HG03469 (cell line): Measurements from ENCODE around the gene PAPOLB.
"Not testable (repeated sequence)": the region's sequence is repeated elsewhere in the genome, so short reads cannot be mapped to it uniquely, and the experiment has no call there.

Experiments used
- ATAC-seq: cut with Tn5 transposase; IDR thresholded peaks from one replicate; pipeline ENCODE4 v1.9.1; 2021; ENCODE audit warnings: mild to moderate bottlenecking, moderate library complexity, moderate number of reproducible peaks; ENCODE audit not compliant: unreplicated experiment

The PAPOLB gene

DNA sequence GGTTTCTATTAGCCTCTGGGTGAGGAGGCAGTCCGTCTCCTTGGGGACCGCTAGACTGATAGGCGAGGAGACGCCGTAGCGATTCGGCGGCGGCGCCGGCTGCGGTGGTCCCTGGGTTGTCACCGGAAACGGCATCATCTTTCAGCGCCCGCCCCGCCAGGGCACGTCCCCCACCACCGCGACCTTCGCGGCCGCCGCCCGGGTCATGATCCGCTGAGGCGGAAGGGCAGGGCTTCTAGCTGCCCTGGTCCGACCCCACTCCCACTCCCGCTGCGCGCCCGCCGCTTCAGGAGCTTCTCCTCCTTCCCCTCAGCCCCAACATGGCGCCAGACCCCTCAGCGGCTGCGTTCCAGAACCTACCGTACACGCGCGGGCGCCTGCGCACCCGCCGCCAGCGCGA lies at the start of gene PAPOLB:
TSS of gene PAPOLB (minus strand) at position 358 of the 400 bp plus-strand sequence. CDS start at position 138, 220 bp downstream.
- ATAC-seq, result no peak

DNA sequence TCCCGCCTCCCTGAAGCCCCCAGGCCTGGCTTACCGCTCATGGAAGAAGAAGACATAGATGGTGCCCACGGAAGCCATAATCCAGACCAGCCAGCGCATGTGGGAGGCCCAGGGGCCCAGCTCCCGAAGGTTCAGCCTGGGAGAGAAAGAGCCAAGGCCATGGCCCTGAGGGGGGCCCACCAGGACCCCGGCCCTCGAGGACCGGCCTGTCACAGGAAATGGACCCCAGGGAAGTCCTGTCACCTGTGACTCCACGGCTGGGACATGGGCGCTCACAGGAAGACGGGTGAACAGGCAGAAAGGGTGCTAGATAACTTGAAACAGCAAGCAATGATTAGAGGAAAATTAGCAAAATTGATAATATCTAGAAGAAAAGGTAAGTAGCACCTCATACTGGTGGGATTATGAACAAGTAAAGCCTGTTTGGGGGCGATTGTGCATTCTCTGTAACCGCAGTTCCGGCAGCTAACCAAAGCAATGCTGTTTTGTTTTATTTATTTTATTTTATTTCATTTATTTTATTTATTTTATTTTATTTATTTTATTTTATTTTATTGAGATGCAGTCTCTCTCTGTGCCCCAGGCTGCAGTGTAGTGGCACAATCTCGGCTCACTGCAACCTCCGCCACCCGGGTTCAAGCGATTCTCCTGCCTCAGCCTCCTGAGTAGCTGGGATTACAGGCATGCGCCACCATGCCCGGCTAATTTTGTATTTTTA lies 49.4 kb upstream of the PAPOLB start:
- ATAC-seq, result no peak

DNA sequence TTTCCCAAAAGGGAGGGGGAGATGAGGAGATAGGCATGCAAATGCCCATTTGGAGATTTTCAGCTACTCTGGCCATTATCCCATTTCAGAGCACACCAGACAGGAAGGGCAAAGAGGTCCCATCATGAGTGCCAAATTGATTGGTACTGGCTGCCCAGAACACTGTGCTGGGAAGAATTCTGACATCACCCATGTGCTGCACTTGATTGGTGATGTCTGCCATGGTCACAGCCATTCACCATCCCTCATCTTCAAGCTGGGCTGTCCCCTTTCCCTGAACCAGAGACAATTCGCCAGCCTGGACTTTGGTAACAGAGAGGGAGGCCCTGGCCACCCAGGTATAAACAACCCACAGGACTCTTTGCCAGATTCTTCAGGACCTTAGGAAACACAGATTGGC lies 44.9 kb upstream of the PAPOLB start:
- no peak for ATAC-seq

DNA sequence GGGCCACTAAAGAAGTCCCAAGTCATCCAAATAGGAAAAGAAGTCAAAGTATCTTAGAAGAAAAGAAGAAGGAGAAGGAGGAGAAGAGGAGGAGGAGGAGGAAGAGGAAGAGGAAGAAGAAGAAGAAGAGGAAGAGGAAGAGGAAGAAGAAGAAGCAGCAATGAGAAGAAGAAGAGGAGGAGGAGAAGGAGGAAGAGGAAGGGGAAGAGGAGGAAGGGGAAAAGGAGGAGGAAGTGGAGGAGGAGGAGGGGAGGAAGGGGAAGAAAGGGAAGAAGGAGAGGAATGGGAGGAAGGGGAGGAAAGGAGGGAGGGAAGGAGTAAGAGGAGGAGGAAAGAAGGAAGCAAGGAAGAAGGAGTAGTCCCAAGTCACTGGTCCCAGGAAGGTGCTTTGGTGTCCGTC lies 43.3 kb upstream of the PAPOLB start:
- no peak for ATAC-seq

DNA sequence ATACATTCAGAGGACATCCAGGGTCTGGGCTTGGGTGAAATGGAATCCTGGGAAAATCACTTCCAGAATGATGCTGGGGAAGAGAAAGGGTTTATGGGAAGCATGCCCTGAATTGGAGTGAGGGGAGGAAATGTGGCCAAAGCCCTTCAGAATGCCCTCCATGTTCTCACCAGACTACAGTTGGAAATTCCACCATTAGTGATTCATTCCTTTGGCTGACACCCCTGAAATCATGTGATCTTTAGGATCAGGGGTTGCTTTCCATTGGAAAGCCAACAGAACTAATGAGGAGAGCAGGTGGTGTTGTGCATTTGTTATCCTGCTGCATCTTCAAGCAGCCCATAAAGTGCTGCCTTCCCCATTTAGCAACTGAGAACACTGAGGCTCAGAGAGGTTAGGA lies 42.5 kb upstream of the PAPOLB start:
- no peak for ATAC-seq

DNA sequence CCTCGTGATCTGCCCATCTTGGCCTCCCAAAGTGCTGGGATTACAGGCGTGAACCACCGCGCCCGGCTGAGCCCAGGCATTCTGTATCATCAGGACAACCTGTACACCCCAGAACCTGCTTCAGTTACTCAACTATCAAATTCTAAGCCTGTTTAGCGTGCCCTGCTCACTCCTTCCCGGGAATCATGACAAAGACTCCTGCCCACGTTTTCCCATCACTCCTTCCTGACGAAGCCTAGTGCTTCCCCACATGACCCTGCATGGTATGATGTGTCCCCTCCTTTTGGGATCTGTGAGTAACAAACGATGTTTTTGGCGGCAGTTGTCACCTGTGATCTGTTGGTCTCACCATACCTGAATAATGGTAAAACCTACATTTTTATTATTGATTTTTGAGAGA lies 33.9 kb upstream of the PAPOLB start:
- ATAC-seq, result no peak

DNA sequence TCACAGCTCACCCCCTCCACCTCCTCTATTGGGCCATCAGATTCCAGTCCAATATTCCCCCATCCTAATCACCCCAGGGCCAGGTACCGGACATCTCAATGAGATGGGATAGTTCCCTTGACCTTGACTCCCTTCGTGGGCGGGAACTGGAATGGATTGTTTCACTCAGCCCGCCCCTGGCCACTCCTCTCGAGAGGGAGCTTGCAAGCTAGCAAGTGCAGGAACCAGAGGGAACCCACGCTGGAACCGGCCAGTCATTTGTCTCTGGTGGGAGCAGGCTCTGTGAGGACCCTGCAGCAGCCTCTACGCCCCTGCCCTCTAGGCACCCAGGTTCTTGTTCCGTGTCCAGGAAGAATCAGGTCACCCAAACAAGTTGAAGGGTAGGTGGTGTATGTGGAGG lies 32.7 kb upstream of the PAPOLB start:
- no peak for ATAC-seq

DNA sequence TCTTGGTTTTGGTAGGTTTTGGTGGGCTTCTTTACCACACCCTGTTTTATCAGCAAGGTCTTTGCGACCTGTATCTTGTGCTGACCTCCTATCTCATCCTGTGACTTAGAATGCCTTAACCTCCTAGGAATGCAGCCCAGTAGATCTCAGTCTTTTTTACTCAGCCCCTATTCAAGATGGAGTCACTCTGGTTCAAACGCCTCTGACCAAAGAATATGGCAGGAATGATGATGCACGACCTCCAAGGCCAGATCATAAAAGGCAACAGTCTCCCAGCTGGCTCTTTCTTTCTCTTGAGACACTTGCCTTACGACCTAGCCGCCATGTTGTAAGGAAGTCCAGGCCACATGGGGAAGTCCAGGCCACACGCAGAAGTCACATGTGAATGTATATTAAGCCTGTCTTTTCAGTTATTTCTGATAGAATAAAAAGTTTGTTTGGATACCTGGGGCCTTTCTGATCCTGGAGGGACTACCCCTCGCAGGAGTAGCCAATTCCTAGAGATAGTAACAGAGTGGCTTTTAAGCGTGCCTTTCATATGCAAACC lies 32.2 kb upstream of the PAPOLB start:
- no peak for ATAC-seq

DNA sequence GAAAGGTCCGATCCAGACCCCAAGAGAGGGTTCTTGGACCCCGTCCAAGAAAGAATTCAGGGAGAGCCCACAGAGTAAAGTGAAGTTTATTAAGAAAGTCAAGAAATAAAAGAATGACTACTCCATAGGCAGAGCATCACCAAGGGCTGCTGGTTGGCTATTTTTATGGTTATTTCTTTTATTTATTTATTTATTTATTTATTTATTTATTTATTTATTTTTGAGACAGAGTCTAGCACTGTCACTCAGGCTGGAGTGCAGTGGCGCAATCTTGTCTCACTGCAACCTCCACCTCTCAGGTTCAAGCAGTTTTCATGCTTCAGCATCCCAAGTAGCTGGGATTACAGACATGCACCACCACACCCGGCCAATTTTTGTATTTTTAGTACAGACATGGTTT lies 31.4 kb upstream of the PAPOLB start:
- not testable (repeated sequence) for ATAC-seq

DNA sequence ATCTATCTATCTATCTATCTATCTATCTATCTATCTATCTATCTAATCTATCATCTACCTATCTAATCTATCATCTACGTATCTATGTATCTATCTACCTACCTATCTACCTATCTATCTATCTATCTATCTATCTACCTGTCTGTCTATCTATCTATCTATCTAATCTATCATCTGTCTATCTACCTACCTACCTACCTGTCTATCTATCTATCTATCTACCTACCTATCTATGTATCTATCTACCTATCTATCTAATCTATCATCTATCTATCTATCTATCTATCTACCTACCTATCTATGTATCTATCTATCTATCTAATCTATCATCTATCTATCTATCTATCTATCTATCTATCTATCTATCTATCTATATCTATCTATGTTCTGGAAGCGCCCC lies 29.7 kb upstream of the PAPOLB start:
- not testable (repeated sequence) for ATAC-seq

DNA sequence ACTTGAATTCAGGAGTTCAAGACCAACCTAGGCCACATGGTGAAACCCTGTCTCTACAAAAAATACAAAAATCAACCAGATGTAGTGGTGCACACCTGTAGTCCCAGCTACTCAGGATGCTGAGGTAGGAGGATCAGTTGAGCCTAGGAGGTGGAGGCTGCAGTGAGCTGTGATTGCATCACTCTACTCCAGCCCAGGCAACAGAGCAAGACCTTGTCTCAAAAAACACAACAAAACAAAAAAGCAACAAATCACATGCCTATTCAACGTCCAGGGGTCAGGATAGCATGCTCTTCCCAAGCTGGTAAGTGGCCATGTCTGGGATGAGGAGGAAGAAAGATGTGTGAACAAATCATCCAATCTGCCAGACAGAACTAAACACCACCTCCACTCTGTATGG lies 27.9 kb upstream of the PAPOLB start:
- no peak for ATAC-seq

DNA sequence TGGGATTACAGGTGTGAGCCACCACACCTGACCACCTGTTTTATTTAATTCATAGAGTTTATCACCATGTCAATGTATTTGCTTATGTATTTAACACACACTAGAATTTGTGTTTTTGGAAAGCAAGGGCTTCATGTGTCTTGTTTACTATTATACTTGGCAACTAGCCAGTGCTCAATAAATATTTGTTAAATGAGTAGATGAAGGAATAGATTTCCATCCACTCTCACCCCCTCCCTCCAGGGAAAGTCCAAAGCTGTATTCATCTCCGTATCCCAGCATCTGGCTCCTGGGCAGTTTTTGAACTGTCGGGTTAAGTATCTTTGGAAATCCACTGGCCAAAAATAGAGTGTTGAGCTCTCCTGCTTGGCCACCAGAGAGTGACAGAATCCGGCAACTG lies 26.3 kb upstream of the PAPOLB start:
- no peak for ATAC-seq

DNA sequence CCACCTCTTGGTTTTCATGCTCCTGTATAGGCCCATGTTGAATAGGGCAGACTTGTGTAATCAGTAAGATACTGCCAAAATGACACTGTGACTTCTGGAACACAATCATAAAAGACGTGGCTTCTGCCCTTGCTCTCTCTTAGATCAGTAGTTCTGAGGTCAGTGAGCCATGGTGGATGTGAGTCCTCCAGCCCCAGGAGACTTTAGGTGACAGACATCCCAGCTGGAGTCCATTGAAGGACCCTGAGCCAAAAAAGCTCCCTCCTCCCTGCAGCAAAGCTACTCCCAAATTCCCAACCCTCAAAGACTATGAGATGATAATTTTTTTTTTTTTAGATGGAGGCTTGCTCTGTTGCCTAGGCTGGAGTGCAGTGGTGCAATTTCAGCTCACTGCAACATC lies 24.8 kb upstream of the PAPOLB start:
- ATAC-seq, result no peak

DNA sequence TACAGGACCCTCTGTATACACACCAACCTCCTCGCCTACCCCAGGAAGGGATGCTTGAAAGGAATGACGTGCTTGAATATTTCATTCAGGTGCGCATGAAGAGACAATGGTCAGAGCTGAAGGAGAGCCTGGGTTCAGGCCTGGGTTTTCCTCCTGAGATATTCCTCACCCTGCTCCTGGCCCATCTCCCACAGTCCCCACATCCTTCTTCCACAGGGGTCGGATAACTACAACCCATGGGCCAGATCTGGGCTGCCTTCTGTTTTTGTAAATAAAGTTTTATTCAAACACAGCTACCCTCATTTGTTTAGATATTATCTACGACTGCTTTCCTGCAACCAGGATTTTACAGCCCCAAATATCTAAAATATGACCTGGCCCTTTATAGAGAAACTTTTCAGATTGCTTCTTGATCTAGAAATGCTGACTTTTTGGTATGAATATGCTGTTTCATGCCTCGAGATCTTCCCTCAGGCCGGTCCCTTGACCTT lies 23.5 kb upstream of the PAPOLB start:
- no peak for ATAC-seq

DNA sequence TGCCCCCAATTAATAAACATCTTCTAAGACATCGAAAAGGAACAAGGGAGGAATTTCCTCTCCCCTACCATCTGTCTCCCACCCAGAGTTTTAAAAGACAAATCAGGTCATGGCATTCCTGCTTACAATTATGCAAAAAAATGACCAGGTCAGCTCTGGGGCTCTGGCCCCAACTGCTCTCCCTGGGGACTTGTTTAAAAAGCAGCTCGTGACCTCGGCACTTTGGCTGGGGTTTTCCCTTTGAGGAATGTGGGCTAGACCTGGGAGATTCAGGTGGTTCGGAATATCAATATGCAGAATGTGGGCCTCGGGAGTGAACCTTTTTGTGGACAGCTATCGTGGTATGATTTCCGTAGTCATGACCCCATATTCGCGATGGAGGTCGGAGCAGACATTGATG lies 22.3 kb upstream of the PAPOLB start:
- ATAC-seq, result no peak

DNA sequence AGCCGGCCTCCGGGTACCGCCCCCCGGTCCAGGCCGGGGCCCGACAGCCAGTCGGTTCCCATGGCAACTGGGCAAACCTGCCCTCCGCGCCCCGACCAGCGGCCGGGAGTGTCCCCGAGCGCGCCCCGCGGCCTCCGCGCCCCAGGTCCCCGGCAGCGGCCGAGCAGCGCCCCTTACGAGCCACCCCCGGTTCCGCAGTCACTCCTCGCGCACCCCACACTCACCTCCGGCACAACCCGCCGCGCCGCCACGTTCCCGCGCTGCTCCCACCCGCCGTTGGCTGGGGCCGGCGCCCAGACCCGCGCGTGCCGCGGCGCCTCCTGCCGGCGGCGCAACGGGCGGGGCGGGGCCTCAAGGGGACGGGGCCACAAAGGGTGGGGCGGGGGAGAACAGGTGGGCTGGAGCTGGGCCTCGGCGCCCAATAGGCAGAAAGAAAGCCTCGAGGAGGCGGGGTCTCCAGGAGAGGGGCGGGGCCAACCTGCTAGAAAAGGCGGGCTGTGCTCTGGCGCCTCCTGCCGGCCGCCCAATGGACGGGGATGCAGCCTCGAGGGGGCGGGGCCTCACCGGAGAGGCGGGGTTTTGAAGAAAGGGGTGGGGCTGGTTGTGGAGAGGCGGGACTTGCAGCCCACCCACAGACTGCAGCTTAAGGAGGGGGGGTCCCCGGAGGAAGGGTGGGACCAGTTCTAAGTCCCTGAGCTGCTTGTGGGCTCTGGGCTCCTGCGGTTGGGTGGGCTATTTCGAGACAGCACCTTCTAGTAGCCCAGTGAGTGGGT lies 21.7 kb upstream of the PAPOLB start, which contains the start of gene RADIL:
TSS of gene RADIL (minus strand) at position 345 of the 773 bp plus-strand sequence. CDS start 5,577 bp downstream, outside the sequence.
- no peak for ATAC-seq

DNA sequence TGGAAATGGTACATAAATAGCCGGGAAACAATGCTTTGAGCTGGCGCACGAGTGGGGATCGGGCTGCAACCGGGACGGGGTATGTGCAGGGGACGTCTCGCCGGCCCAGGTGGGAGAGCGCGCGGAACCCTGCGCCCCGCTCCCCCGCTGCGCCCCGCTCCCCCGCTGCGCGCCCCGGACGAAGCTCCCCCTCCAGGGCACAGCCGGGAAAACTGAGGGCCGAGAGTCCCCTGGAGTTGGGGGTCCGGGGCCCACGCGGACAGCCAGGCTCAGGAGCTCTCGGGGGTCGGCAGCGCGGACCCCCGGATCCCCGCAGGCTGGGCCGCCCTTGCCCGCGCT lies 21.2 kb upstream of the PAPOLB start:
- no peak for ATAC-seq

DNA sequence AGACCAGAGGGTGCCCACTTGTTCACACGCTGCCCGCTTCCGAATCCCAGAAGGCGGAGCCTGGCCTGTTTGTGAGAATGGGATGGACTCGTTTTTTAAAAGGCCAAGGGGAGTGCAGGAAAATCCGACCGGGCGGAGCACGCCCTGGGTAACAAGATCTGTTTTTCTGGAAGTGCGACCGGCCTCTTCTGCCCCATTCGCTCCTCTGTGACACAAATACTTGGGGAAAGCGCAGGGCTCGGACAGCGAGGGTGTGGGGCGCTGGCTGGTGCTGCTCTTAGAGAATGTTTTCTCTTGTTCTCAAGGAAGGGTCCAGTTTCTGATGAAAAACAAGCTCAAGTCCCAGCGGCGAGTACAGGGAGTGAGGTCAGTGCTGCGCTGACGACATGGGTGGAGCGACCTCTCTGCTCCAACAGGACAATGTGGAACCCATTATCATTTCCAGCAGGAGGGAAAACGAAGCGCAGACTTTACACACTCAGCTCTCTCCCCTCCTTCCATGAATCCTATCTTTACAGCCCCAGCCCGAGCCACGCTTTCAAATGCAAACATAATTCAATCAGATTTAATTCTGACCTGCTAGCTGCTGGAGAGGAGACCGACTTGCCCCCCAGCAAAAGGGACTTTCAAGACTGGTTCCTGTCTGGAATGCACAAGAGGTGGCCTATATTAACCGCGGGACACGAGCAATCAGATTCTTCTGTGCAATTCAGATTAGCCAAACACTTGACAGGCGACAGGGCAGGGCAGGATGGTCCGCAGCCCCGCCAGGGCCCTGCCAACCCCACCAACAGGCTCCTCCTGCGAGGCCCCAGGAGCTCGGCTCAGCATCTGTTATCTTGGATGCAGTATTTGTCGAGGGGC lies 20.6 kb upstream of the PAPOLB start:
- ATAC-seq, result no peak

DNA sequence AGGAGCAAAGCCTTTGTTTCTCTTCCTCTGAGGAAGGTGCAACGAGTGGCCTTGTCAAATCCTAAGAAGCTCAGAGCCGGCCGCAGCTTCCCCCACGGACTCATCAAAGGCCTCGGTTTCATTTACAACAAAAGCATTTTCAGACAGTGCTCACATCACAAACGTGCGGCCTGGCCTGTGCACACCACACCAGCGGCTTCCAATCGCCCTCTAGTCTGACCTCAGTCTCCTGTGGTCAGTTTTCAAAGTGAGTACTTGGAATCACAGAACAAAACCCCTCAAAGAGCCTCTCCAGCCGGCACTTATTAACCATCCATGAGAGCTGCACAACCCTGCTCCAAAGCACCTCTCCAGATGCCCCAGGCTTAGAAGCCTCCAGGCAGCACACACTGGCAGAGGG lies 18.4 kb upstream of the PAPOLB start:
- no peak for ATAC-seq

DNA sequence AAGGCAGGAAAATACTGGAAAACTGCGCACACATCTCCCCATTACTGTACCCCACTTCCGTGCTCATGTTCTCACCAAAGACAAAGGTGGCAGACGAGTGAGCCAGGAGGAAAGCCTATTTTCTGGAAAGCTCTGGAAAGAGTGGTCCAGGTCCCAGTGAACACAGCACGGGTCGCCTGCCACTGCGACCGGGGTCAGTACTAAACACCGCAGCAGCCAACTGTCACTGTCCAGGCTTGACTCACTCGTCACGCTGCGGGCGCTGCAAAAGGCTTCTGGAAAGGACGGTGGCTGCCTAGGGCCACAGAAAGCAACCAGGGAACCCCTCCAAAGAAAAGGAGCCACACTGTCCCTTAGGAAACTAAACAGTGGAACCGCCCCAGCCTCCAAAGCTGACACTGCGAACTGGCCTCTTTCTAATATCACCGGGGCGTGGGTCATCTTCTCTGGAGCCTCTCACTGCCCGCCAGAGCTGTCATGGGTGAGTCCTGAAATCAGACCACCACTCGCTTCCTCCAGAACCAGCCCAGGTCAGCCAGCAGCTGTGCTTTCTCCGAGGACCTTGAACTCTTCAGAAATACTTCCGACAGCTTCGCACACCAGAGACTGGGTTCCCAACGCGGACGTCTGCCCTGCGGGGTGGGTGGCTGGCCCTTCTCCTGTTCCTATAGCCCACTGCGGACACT lies 17.7 kb upstream of the PAPOLB start:
- ATAC-seq, result no peak
